CD4-positive, alpha-beta T cell treated with Interleukin-12 subunit alpha and Interleukin-12 subunit beta, for 1 hour (primary cell): ENCODE results near the gene ASXL2.

Experiments used
- DNase-seq: peaks from one replicate; pipeline ENCODE4 v3.0.0-alpha.2; 2020

Gene ASXL2

DNA sequence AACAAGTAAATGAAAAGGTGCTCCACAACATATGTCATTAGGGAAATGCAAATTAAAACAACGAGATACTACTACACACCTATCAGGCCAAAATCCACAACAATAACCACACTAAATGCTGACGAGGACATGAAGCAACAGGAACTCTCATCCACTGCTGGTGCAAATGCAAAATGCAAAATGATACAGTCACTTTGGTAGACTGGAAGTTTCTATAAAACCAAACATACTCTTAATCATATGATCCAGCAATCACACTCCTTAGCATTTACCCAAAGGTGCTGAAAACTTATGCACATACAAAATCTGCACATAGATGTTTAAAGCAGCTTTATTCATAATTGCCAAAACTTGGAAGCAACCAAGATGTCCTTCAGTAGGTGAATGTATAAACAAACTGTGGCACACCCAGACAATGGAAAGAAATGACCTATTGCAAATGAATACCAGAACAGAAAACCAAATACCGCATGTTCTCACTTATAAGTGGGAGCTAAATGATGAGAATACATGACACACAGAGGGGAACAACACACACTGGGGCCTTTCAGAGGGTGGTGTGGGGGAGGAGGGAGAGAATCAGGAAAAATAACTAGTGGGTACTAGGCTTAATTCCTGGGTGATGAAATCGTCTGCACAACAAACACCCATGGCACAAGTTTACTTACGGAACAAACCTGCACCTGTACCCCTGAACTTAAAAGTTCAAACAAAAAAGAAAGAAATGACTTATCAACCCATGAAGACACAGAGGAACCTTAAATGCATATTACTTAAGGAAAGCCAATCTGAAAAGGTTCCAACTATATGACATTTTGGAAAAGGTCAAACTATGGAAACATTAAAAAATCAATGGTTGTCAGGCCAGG lies 80.4 kb downstream of the ASXL2 start:
- DNase-seq, result no peak

DNA sequence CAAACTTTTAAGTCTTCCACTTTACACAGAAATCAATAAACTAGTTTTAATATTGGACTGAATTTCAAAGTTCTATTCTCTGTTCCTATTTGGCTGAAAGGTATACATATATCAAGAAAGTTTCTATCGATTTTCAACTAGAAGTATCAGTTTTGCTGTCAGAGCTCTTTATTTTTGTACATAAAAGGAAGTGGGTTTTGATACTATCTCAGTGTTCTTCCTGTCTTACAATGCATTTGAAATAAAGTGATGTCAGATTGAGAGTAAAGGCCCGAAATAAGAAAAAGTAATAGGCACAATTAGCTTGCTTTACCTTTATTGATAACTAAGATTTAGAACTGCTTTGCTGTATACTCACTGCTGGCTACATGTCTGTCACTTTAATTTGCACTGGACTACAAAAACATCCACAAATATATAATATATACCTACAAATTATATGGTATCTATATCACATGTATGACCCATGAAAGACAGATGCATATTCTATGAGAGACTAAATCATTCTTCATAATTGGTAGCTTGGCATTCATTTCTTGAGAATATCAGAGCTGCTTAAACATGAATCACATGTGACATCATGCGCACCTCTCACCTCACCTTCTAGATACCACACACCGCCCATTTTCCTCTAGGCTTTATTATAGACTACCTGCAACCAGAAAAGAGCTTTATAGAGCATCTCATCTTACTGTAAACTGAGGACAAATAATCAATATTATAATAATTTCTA lies 83.6 kb downstream of the ASXL2 start:
- DNase-seq, result peak; percentile 56

DNA sequence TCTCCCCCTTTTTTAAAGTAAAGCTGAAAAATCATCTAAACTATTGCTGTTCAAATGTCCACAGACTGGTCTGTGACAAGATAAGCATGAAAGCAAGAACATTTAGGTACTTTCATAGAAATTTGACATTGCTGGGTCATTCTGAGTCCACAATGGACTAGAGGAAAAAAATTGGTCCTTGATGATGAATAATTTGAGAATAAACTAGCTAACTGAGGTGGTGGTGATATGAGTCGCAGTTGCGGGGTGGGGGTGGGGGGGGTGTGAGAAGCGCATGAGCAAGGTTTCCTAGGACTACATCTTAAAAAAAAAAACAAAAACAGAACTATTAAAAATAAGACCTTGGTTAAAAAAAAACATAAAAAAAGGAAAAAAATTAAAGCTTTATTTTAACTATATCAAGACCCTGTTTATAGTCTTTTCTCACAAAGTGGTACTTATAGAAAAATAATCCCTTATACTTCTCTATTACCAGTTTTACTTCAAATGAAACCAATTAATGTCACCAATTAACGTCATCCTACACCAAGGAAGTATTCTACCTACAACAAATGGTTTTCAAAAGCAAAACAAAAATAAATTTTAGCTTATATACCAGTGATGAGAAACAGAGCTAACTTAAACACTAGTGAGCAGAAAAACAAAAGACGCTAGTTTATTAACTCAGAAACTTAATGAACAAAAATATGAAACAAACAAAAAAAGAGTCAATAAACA lies 88.1 kb downstream of the ASXL2 start:
- DNase-seq, result peak; percentile 17

DNA sequence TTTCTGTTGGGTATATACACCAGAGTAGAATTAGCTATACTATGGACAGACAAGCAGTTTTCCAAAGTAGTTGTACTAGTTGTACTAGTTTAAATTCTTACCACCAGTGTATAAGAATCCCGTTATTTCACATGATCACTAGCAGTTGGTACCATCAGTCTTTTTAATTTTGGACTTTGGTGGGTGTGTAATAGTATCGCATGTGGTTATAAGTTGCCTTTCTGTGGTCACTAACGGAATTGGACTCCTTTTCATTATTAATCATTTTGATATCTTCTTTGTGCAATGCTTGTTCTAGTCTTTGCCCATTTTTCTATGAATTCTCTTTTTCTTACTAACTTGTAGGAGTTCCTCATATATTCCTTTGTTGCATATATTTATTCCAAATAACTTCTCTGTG lies 89.8 kb downstream of the ASXL2 start:
- no peak for DNase-seq

DNA sequence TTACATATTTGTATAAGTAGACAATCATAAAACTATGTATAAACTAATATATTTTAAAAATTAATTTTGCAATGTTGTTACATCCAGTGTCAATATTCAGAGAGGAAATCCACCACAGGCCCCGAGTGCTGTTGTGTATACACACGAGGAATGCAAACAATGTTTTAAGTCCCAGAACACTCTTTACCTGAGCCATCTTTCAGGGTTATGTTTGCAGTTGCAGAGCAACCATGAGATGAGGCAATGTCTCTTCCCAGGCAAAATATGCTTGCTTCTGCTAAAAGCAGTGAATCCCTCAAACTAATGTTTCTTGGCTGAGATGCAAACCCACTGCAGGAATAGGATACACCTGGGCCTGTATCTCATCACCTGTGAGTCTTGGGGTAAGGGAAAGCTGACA lies 91.3 kb downstream of the ASXL2 start:
- no peak for DNase-seq

DNA sequence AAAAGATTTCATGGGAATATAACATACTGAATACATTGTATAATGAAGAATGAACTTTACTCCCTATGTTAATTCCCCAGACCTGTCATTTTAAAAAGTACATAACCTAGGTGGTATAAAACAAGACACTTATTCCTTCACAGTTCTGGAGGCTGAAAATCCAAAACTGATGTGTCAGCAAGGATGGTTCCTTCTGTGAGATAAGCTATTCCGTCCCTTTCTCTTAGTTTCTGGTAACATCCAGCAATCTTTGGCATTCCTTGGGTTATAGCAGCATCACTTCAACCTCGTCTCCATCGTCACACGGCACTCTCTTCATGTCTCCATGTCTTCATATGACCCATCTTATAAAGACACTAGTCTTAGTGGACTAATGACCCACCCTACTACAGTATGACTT lies 93.9 kb downstream of the ASXL2 start:
- no peak for DNase-seq

DNA sequence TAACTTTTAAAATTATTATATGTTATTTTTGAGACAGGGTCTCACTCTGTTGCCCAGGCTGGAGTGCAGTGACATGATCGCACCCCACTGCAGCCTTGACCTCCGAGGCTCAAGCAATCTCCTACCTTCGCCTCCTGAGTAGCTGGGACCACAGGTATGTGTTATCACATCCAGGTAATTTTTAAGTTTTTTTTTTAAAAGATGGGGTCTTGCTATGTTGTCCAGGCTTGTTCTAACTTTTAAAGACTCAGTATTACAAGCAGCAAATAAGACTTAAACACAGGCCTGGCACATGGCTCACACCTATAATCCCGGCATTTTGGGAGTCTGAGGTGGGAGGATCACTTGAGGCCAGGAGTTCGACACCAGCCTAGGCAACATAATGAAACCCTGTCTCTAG lies 101.2 kb downstream of the ASXL2 start:
- DNase-seq, result no peak

DNA sequence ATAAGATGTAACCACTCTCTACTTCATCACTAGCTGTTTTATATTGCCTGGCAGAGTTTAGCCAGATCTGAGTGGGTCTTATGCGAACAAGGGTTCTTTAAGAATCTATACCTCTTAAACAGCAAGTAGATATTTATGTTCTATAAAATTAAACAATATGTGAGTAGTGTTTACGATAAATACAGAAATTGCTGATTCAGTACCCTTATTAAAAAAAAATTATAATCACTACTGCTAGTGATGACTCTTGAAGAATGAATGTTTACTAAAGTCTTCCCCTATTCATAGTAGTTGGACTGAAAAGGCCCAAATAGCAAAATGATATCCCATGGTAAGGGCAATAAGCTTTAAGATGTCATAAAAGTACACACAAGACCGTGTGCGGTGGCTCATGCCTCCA lies 106.2 kb downstream of the ASXL2 start:
- no peak for DNase-seq

DNA sequence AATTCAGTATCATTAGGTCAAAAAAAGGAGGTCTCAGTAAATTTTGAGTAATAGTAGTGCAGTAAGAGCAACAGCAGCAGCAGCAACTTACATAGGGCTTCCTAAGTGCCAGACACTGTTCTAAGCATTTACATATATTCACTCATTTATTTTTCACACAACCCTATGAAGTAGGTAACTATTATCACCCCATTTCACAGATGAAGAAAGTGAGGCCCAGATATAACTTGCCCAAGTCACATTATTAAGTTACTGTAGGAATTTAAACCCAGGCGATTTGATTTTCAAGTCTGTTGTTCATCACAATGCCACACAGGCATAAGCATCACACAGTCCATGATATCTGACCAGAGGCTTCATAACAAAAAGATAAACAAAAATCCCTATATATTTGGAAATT lies 114.7 kb downstream of the ASXL2 start:
- DNase-seq, result no peak

DNA sequence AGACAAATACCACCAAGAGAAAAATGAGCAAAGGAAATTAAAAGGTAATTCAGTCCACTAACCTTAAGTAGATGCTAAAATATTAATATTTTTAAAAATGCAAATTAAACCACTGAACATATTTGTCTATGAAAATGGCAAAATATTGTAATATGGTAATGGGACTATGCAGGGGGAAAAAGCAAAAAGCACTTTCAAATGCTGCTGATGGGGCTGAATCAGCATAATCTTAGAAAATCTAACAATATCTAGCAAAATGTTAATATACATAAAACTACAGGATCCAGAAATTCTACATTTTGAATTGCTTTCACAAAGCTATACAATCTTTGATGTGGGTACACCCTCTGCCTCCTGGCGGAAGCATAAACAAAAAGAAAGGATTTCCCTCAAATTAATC lies 118.0 kb downstream of the ASXL2 start:
- no peak for DNase-seq

DNA sequence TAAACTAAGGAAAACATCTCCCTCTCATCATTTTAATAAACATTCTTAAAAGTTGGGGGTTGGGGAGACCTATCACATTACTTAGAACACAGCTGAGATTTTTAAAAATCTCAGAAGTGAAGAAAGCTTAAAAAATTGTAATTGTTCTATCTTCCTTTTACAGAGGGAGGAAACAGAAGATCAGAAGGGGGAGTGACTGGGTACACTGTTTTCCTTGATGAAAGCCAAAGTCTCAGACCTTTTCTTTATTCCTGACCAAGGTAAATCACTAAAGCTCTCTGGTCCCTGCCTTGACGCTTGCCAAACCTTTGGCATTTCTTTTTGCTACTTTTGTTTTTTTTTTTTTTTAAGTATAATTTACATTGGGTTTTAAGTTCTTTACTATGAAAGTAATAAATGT lies 119.9 kb downstream of the ASXL2 start:
- DNase-seq, result no peak

DNA sequence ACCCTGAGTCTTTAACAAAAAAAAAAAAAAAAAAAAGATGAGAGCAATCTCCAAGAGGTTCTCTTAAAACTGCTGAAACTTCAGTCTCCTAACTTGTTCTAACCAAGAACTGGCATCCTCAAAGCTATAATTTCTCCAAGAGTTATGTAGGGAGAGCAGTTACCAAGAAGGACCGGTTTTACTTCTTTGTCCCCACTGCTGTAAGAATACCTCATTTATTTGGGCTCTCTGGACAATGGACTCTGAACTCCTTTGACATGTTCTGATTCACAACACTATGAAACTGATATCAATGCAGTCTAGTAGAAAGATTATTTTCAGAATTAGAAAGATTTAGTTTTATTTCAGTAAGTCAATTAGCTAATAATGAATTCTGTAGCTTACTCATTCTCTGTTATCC lies 120.4 kb downstream of the ASXL2 start:
- no peak for DNase-seq

DNA sequence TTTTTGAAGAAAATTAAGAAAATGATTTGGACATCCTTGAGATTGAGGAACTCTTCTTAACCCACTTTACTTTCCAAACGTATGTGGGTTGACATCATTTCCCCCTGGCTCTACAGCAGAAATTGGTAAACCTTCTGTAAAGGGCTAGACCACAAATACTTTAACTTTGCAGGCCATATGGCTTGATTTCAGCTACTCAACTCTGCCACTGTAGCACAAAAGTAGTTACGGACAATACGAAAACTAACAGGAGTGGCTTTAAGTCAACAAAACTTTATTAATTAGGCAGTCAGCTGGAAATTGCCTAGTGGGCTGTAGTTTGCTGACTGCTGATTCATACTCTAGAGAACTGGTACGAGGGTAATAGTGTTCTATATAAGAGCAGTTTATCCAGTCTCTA lies 121.8 kb downstream of the ASXL2 start:
- DNase-seq, result no peak

DNA sequence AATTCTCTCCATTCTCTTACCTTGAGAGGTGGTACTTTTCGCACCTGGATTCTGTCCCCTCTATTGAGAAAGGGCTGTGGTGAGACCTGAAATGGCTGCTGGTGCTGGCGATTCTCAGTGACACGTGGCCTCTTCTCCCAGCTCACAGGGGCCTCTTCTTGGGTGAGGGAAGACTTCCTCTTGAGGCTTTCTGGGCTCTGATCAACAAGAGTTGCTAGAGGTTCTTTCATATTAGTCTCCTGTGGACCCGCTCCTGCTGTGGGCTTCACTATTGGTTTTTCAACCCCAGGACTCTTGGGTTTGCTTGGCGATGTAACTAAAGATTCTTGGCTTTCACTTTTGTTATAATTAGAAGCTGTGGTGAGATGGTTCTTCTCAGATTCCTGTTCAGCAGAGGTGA lies 128.6 kb downstream of the ASXL2 start:
- no peak for DNase-seq

DNA sequence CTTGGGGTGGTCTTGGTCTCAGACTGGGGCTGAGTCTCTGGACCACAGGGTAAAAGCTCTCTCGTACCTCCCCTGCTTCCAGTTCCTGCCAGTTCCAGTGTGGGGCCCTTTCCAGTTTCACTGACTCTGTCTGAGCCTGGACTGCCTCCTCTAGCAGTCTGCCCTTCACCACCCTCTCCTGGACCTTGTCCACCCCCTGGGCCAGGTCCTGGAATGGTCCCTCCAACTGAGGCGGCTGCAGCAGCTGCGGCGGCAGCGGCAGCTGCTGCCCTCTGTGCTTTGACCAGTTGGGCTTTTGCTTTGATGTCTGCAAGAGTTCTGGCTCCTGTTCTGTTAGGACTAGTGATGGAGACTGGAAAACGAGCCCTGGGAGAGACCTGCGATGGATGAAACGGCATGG lies 134.2 kb downstream of the ASXL2 start:
- no peak for DNase-seq

DNA sequence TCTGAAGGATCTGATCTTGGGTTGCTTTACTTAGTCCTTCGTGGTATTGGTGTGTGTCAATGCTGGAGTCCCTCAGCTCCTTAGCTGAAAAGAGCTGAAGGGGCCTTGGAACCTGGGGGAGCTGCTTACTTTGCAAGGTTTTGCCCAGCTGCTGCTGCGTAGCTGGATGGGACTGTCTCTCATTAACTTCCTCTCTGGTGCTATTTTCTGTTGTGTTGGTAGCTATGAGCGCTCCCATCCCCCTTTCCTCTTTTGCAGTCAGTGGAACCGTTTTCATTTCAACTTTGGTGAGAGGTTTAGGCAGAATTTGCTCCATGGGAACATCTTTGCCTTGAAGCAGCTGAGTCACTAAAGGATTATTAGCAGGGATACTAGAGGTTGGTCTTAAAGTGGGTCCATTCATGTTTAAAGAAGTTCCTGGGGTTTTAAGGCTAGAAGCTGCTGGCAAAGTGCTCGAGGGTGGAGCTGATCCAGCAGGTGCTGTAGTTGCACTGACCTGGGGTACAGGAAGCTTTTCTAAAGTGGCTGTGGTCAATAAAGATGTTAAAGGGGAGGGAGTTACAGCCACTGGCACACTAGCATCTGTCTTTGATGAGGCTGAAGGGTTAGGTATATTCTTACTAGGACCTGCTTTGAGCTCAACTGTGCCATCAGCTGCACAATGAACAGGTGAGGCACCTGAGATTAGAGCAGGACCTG lies 135.0 kb downstream of the ASXL2 start:
- peak; percentile 12 for DNase-seq

DNA sequence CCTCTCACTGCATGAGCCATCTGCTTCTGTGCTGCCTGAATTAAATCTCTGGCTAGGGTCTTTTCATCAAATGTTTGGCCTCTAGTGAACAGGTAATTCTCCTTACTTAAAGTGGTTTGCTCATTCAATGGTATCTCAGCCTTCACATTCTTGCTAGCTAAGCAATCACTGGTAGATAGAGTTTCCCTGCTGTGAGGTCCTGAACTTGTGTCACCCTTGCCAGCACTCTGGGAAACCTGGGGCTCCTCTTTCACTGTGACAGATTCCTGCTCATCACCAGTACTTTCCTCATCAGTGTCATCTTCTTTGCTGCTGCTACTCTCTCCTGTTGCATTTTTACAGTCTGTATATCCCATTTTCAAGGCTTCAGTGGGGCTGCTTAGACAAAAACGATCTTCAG lies 135.8 kb downstream of the ASXL2 start:
- no peak for DNase-seq

DNA sequence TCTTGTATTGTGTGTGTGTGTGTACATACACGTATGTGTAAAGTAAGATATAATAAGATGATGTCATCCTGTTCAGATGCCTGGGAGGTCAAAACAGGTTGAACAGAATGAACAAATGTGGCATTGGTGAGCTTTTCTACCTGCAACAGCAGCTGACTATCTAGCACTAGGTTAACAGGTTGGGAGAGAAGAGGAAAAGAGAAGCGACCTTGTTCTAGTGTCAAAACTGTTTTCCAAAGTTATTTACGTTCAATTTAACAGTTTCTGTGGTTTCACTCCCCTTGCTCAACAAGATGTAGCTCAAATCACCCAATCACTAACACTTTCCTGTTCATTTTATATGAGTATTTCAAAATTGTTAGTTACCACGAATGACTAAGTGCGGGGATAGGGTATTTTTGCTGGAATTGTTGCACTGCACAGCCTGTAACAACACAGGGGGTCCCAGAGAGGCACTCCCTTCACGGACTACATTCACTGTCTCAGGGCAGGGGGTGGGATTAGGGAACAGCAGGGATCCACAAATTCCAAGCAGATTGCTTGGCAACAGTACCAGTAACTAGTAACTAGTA lies 137.4 kb downstream of the ASXL2 start:
- DNase-seq, result no peak

DNA sequence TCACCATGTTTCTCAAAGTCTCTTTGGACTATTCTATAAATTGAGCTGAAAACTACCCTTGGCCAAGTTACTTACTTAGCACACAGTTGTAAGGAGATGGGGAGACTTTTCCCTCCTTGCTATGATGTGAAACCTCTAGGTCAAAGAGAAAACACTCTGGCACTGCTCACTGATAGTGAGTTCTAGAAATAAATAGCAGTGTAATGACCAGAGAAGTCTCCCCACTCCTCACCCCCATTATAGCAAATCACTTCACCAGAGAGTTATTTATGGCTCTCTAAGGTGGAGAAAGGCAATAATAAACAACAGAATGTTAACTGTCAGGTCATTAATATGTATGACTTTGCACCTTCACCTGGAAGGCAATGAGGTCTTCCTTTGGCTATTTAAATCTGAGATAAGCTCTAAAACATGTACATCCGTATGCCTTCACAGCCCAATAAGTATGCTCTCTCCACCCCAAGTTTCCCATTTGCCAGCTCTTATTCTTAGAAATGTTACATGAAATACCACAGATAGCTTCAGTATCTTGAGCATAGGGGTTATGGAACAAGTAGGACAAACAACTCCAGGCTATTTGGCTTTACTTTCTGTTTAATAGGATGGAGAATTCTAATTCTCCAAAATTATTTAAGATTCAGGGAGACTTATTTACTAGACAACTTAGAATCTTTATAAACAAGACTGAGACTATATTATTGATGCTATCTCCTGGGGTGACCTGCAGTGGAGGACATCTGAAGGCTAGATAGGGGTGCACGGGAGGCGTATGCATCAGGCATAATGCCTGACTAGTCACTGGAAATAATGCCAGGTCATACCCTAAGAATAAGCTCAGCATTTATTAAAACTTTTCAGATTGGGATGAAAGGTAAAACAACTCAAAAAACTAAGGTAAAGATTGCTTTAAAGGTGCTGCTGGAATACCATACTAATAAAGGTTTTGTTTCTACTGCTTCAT lies 139.6 kb downstream of the ASXL2 start:
- no peak for DNase-seq

DNA sequence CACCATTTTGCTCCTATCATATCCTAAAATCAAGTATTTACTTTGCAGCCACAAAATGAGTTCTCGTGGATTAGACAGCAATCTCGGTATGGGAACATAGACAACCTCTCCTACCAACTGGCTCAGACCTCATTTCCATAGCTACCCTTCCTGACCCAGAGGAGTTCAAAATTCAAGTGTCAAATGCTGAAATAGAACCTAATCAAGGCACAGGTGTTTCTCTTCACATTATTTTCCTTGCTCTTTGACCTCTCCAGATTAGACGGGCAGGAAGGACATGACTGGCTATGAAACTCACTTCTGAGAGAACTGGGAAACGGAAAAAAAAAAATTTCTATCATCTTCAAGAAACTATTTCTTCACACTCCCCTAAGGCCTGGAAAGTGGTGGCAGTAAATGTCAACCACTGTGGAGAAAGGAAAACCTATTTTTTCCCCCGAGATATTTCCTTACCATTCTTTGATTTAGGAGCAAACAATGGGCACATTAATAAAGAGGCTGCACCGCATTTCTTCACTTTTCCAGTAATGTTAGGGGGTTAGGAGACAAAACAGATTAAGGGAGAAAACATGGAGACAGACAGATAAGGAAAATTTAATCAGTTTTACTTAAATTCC lies 141.3 kb downstream of the ASXL2 start:
- no peak for DNase-seq

DNA sequence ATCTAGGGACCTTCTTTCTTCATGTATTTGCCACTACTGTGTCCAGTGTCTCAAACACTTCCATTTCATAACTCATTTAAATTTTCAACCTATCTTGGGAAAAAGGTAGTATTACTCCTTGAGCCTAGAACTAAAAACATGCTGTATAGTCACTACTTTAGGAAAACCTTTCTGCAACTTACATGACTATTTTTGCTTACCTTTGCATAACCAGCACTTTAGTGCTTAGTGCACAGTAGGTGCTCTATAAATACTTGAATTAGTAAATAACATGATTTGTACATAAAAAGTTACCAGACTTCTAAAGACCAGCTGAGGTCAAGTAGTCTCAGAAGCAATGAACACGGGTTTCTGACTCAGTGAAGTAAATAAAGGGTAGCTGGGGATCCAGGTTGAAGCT lies 142.5 kb downstream of the ASXL2 start:
- no peak for DNase-seq
